ENCODE data around the gene GPR152. TPM values are rescaled to one million over a fixed set of nuclear protein-coding genes. Genes with fewer than 3 reads are reported as not detected.

The GPR152 gene
- total RNA-seq, 1 experiment from 2014 or later: not detected

- H3K4me3 Mint-ChIP-seq: no peak overlapping the region
- no peak overlapping the region for H3K9ac ChIP-seq (ENCODE audit: extremely low read depth, insufficient read length, low read length)
These were observed 11.4 kb downstream of the GPR152 start for GRCh38 chr11:67441098-67441563.

More at GRCh38 chr11:67441098-67441563, 11.4 kb downstream of the GPR152 start:
- Histone ChIP-seq H3T11ph (ENCODE audit: low read length) (no peak overlapping the region), H2BK5ac (ENCODE audit: insufficient read length, low read length) (no peak overlapping the region), H2BK120ac (ENCODE audit: low read depth, low read length, poor library complexity, severe bottlenecking) (no peak overlapping the region), H3K4me2 (ENCODE audit: insufficient read depth, insufficient read length, low read length) (no peak overlapping the region), H4K8ac (replicated peaks; ENCODE audit: insufficient read length, low read depth, low read length) (no peak overlapping the region), H3K18ac (ENCODE audit: insufficient read length, low read depth, low read length) (no peak overlapping the region), H2BK12ac (ENCODE audit: insufficient read length, low read depth, low read length) (no peak overlapping the region), H3K4ac (ENCODE audit: low read depth, low read length) (no peak overlapping the region), H3K27ac (ENCODE audit: insufficient read length, low read depth, low read length) (no peak overlapping the region), H4K5ac (ENCODE audit: insufficient read length, low read depth, low read length) (no peak overlapping the region), H3K14ac (ENCODE audit: insufficient read depth, low read length) (no peak overlapping the region), H4K20me1 (ENCODE audit: control insufficient read depth, insufficient read depth, insufficient read length) (no peaks in the 10 kb centered on the region), H3K23ac (ENCODE audit: insufficient read length, low read depth, low read length) (no peak overlapping the region), H3K4me1 (ENCODE audit: insufficient read depth, low read length) (no peaks in the 10 kb centered on the region; the same call in 1 of the 2 replicates), H2BK20ac (ENCODE audit: low read depth, low read length, poor library complexity, severe bottlenecking) (no peak overlapping the region), H2AFZ (ENCODE audit: low read length) (no peak overlapping the region), H3K79me1 (ENCODE audit: insufficient read depth, low read depth, low read length, poor library complexity, severe bottlenecking) (no peaks in the 10 kb centered on the region), H3K27me3 (ENCODE audit: insufficient read depth, low read length) (no peaks in the 10 kb centered on the region), H3K79me2 (ENCODE audit: insufficient read depth, low read length) (no peaks in the 10 kb centered on the region), H3K56ac (ENCODE audit: insufficient read length, low read depth, low read length) (no peak overlapping the region), H3K9me3 (ENCODE audit: control insufficient read depth, low read depth, low read length) (no peaks in the 10 kb centered on the region), H2AK5ac (ENCODE audit: insufficient read length, low read length) (no peak overlapping the region), H2BK15ac (ENCODE audit: low read depth, low read length) (no peak overlapping the region), H4K91ac (ENCODE audit: insufficient read length, low read depth, low read length) (no peak overlapping the region), H3K23me2 (ENCODE audit: insufficient read length, low read depth, low read length, poor library complexity, severe bottlenecking) (peaks cover 4% of the 10 kb centered on the region)
- Mint-ChIP-seq H3K27ac (no peak overlapping the region), H3K9me3 (no peaks in the 10 kb centered on the region), H3K27me3 (ENCODE audit: low read depth) (peaks cover 3% of the 10 kb centered on the region; the same call in 1 of the 2 replicates), H3K4me1 (peaks cover 4 to 16% of the 10 kb centered on the region in 2 experiments), H3K36me3 (ENCODE audit: insufficient read depth in 1 of 3, low read depth in 3 of 3) (peaks cover 10 to 34% (median 28%) of the 10 kb centered on the region in 3 experiments; a peak in 5 of 7 replicates)
- no CpG with 5 or more reads among the region's 21 CpGs for WGBS (ENCODE audit: extremely low coverage, insufficient read length, low lambda C conversion rate)
- TF ChIP-seq CTCF (conservative IDR thresholded peaks at IDR 0.05): no peak
- DNase-seq: no peak
